ENCODE measurements around the gene UNC13B.

UNC13B gene

GRCh38 chr9:35277628-35278359, 116.0 kb downstream of the UNC13B start:
- DNase-seq: peak; percentile 83

GRCh38 chr9:35279946-35280345, 118.1 kb downstream of the UNC13B start:
- no peak for DNase-seq

GRCh38 chr9:35280399-35280798, 118.6 kb downstream of the UNC13B start:
- no peak for DNase-seq

GRCh38 chr9:35285731-35286130, 123.9 kb downstream of the UNC13B start:
- DNase-seq: no peak

GRCh38 chr9:35286381-35286780, 124.6 kb downstream of the UNC13B start:
- no peak for DNase-seq

- DNase-seq: no peak
Observed at GRCh38 chr9:35287987-35288632, 126.3 kb downstream of the UNC13B start.

GRCh38 chr9:35288778-35289177, 127.0 kb downstream of the UNC13B start:
- no peak for DNase-seq

- DNase-seq: no peak
Observed at GRCh38 chr9:35293376-35293964, 131.7 kb downstream of the UNC13B start.

- DNase-seq: no peak
Observed at GRCh38 chr9:35294066-35294465, 132.3 kb downstream of the UNC13B start.

- DNase-seq: no peak
Observed at GRCh38 chr9:35294556-35294955, 132.7 kb downstream of the UNC13B start.

GRCh38 chr9:35295369-35296036, 133.7 kb downstream of the UNC13B start:
- no peak for DNase-seq

GRCh38 chr9:35303567-35303966, 141.8 kb downstream of the UNC13B start:
- DNase-seq: no peak

GRCh38 chr9:35306283-35306682, 144.5 kb downstream of the UNC13B start:
- peak; percentile 44 for DNase-seq

- no peak for DNase-seq
Observed at GRCh38 chr9:35308316-35308715, 146.5 kb downstream of the UNC13B start.

GRCh38 chr9:35311891-35312639, 150.3 kb downstream of the UNC13B start:
- no peak for DNase-seq

- no peak for DNase-seq
Observed at GRCh38 chr9:35313460-35313859, 151.7 kb downstream of the UNC13B start.

GRCh38 chr9:35313916-35314315, 152.1 kb downstream of the UNC13B start:
- peak; percentile 26 for DNase-seq

GRCh38 chr9:35318741-35319140, 156.9 kb downstream of the UNC13B start:
- no peak for DNase-seq

GRCh38 chr9:35322075-35322885, 160.5 kb downstream of the UNC13B start:
- DNase-seq: no peak

GRCh38 chr9:35324966-35325365, 163.2 kb downstream of the UNC13B start:
- DNase-seq: no peak

- DNase-seq: peak; percentile 91
Observed at GRCh38 chr9:35333551-35333950, 171.7 kb downstream of the UNC13B start.

GRCh38 chr9:35335164-35335563, 173.4 kb downstream of the UNC13B start:
- peak; percentile 59 for DNase-seq
